ENCODE results near the gene RPS15.

The RPS15 gene

DNA sequence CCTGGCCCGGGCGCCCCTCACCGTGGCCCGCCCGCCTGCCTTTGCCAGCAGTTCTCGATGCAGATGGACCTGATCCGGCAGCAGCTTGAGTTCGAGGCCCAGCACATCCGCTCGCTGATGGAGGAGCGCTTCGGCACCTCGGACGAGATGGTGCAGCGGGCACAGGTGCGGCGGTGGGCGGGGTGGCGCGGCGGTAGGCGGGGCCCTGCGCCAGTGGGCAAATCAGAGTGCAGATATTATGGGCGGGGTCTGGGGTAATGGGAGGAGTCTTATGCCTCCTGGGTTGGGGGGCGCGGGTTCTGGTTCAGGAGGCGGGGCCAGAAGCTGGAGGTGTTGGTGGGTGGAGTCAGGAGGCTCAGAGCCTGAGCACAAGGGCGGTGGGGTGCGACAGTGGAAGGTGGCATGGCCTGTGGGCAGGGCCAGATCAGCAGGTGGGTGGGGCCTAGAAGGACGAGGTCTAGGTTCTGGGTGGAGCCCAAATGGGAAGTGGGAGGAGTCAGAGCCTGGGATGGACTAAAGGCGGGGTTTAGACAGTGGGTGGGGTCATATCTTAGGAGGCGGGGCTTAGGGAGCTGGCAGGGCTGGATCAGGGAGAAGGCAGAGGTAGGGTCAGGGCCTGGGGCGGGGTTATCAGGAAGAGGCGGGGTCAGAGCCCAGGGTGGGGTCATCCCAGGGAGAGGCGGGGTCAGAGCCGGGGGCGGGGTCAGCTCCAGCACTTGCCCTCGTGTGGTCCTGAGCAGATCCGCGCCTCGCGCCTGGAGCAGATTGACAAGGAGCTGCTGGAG is 17.3 kb downstream of the RPS15 start:
- peak; percentile 39 for DNase-seq

DNA sequence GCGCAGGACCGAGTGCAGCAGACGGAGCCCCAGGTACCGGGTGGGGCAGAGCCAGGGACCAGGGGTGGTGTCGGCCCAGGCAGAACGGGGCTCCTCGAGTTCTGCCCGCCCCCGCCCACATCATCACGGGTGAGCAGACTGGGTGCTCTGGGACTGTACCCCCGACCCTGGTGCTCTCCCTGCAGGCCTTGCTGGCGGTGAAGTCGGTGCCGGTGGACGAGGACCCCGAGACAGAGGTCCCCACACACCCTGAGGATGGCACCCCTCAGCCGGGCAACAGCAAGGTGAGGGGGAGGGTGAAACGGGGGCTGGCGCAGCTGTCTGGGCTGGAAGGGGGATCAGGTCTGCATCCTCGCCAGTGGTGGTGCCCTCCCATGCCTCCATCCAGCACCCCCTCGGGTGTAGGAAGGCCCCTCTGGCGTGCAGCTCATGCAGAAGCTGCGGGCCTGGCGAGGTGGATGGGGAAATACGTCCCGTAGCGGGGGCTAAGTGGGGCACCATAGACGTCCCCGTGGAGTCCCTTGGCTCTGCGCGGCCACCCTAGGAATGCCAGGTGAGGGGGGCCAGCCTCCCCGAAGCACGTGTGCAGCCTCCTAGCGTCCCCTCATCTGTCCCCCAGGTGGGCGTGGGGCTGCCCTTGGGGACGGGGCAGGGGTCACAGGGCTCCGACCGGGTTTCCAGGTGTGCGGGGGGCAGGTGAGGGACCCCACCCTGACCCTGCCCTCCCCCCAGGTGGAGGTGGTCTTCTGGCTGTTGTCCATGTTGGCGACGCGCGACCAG is 18.1 kb downstream of the RPS15 start:
- no peak for DNase-seq

DNA sequence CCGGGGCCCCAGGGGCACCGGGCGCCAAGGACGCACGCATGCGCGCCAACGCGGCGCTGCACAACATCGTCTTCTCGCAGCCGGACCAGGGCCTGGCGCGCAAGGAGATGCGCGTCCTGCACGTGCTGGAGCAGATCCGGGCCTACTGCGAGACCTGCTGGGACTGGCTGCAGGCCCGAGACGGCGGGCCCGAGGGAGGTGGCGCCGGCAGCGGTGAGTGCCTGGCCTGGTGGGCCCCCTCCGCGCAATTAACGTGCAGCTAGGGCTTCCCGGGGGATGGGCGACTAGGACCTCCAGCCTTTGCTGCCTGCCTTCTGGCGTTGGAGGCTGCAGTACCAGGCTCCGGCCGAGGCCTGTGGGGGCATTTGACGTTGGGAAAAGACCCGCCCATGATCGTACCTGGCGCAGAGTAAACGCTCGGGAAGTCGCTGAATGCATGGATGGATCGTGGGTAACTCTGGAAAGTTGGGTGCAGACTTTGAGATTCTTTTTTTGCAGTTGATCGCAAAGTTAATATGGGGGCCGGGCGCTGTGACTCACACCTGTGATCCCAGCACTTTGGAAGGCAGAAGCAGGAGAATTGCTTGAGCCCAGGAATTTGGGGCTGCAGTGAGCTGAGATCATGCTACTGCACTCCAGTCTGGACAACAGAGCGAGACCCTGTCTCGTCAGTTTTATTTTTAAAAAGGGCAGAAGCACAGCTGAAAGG is 19.0 kb downstream of the RPS15 start:
- DNase-seq: no peak

DNA sequence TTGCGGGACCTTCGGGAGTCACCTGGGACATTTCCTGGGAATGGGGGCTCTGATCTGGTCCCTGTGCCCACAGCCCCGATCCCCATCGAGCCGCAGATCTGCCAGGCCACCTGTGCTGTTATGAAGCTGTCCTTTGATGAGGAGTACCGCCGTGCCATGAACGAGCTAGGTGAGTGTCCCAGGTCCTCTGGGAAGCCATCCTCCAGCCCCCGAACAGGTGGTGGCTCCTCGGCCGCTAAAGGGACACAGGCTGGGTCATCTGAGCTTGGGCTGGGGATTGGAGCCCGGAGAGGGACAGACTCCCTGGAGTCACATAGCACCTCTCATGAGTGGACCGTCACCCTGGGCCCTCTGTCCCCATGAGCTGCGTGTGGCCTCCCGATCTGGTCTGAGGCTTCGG is 19.7 kb downstream of the RPS15 start:
- DNase-seq: no peak

DNA sequence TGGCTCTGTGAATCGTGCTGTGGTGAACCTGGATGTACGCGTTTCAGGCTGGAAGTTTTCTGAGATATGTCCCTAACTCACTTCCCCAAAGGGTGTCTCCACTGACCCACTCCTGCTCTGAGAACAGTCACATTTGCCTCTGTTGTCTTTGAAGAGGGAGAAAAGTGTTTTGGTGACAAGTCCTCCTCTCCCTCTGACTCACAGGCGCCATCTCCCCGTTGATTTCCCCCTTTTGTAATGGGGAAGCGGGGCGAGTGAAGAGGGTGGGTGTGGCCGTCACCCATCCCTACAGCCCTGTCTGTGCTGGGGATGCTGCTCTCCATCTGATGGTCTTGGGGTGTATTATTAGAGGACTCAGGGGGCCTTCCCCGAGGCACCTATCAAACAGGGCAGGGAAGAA is 21.3 kb downstream of the RPS15 start:
- no peak for DNase-seq

DNA sequence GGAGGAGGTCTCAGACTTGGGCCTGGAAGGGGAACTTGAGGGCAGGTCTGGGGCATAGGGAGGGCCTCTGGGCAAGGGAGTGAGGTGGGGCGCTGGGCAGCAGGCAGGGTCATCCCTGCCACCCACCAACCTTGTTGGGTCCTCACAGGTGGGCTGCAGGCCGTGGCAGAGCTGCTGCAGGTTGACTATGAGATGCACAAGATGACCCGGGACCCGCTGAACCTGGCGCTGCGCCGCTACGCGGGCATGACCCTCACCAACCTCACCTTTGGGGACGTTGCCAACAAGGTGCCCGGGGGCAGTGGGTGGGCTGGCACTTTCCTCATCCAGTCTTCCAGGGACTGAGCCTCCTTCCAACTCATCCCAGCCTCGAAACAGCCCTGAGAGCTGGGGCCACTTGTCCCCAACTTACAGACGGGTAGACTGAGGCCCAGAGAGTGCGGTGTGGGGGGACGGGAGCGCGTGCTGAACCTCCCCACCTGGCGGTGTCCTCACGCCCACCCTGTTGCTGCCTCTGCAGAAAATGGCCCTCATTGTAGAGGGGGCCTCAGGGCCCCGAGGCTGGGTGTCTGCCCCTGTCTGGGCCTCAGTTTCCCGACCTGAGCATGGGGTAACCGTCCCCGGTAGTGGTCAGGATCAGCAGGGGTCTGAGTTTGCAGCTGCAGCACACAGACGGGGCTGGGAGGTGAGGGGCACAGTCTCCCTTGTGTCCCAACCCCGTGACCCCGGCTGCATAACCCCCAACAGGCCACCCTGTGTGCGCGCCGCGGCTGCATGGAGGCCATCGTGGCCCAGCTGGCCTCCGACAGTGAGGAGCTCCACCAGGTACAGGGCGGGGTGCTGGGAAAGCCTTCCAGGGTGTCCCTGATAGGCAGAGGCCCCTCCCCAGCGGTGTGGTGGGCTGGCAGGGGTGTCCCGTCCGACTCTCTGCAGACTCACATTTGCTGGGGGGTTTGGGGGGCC is 22.1 kb downstream of the RPS15 start:
- DNase-seq: no peak

DNA sequence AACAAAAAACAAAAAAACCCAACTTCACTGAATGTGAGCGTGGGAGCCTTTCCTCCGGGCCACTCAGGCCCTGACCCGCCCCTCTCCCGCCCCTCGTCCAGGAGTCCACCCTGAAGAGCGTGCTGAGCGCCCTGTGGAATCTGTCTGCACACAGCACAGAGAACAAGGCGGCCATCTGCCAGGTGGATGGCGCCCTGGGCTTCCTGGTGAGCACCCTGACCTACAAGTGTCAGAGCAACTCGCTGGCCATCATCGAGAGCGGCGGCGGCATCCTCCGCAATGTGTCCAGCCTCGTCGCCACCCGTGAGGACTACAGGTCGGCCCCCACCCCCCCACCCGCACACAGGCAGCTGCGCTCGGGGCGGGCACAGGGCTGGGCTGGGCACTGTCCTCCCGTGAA is 23.7 kb downstream of the RPS15 start:
- no peak for DNase-seq

DNA sequence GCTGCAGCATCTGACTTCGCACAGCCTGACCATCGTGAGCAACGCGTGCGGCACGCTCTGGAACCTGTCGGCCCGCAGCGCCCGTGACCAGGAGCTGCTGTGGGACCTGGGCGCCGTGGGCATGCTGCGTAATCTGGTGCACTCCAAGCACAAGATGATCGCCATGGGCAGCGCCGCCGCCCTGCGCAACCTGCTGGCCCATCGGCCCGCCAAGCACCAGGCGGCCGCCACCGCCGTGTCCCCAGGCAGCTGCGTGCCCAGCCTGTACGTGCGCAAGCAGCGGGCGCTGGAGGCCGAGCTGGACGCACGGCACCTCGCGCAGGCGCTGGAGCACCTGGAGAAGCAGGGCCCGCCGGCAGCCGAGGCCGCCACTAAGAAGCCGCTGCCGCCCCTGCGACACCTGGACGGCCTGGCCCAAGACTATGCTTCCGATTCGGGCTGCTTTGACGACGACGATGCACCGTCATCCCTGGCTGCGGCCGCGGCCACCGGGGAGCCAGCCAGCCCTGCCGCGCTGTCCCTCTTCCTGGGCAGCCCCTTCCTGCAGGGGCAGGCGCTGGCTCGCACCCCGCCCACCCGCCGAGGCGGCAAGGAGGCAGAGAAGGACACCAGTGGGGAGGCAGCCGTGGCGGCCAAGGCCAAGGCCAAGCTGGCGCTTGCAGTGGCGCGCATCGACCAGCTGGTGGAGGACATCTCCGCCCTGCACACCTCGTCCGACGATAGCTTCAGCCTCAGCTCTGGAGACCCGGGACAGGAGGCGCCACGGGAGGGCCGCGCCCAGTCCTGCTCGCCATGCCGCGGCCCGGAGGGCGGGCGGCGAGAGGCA is 27.2 kb downstream of the RPS15 start:
- peak; percentile 36 for DNase-seq

DNA sequence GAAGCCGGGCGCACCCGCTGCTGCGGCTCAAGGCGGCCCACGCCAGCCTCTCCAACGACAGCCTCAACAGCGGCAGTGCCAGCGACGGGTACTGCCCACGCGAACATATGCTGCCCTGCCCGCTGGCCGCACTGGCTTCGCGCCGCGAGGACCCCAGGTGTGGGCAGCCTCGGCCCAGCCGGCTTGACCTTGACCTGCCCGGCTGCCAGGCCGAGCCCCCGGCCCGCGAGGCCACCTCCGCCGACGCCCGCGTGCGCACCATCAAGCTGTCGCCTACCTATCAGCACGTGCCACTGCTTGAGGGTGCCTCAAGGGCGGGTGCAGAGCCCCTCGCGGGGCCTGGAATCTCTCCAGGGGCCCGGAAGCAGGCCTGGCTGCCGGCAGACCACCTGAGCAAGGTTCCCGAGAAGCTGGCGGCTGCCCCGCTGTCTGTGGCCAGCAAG is 27.8 kb downstream of the RPS15 start:
- DNase-seq: no peak

DNA sequence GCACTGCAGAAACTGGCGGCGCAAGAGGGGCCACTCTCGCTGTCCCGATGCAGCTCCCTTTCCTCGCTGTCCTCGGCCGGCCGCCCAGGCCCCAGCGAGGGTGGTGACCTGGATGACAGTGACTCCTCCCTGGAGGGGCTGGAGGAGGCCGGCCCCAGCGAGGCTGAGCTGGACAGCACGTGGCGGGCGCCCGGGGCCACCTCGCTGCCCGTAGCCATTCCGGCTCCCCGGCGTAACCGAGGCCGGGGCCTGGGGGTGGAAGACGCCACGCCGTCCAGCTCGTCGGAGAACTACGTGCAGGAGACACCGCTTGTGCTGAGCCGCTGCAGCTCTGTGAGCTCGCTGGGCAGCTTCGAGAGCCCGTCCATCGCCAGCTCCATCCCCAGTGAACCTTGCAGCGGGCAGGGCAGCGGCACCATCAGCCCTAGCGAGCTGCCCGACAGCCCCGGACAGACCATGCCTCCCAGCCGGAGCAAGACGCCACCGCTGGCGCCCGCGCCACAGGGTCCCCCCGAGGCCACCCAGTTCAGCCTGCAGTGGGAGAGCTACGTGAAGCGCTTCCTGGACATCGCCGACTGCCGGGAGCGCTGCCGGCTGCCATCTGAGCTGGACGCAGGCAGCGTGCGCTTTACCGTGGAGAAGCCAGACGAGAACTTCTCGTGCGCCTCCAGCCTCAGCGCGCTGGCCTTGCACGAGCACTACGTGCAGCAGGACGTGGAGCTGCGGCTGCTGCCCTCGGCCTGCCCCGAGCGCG is 28.4 kb downstream of the RPS15 start:
- DNase-seq: no peak

DNA sequence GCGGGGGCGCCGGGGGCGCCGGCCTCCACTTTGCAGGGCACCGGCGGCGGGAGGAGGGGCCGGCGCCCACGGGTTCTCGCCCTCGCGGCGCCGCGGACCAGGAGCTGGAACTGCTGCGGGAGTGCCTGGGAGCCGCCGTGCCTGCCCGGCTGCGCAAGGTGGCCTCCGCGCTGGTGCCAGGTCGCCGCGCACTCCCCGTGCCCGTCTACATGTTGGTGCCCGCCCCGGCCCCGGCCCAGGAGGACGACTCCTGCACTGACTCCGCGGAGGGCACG is 29.0 kb downstream of the RPS15 start:
- DNase-seq: no peak

DNA sequence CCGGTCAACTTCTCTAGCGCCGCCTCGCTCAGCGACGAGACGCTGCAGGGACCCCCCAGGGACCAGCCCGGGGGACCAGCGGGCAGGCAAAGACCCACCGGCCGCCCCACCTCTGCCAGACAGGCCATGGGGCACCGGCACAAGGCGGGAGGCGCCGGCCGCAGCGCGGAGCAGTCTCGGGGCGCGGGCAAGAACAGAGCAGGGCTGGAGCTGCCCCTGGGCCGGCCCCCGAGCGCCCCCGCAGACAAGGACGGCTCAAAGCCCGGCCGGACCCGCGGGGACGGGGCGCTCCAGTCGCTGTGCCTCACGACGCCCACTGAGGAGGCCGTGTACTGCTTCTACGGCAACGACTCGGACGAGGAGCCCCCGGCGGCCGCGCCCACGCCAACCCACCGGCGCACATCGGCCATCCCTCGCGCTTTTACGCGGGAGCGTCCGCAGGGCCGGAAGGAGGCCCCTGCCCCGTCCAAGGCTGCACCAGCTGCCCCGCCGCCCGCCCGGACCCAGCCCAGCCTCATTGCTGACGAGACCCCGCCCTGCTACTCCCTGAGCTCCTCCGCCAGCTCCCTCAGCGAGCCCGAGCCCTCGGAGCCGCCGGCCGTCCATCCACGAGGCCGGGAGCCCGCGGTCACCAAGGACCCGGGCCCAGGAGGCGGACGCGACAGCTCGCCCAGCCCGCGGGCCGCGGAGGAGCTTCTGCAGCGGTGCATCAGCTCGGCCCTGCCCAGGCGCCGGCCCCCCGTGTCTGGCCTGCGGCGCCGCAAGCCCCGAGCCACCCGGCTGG is 29.5 kb downstream of the RPS15 start:
- DNase-seq: no peak

DNA sequence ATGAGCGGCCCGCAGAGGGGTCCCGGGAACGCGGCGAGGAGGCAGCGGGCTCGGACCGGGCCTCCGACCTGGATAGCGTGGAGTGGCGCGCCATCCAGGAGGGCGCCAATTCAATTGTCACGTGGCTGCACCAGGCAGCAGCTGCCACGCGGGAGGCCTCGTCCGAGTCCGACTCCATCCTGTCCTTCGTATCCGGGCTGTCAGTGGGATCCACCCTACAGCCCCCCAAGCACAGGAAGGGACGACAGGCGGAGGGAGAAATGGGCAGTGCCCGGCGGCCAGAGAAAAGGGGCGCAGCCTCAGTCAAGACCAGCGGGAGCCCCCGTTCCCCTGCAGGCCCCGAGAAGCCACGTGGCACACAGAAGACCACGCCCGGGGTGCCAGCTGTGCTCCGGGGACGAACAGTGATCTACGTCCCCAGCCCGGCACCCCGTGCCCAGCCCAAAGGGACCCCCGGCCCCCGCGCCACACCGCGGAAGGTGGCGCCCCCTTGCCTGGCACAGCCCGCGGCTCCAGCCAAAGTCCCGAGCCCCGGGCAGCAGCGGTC is 30.2 kb downstream of the RPS15 start:
- DNase-seq: no peak

DNA sequence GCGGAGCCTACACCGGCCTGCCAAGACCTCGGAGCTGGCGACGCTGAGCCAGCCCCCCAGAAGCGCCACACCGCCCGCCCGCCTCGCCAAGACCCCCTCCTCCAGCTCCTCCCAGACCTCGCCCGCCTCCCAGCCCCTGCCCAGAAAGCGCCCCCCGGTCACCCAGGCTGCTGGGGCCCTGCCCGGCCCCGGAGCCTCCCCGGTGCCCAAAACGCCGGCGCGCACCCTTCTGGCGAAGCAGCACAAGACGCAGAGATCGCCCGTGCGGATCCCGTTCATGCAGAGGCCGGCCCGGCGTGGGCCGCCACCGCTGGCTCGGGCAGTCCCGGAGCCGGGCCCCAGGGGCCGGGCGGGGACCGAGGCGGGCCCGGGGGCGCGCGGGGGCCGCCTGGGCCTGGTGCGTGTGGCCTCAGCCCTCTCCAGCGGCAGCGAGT is 30.6 kb downstream of the RPS15 start:
- no peak for DNase-seq

DNA sequence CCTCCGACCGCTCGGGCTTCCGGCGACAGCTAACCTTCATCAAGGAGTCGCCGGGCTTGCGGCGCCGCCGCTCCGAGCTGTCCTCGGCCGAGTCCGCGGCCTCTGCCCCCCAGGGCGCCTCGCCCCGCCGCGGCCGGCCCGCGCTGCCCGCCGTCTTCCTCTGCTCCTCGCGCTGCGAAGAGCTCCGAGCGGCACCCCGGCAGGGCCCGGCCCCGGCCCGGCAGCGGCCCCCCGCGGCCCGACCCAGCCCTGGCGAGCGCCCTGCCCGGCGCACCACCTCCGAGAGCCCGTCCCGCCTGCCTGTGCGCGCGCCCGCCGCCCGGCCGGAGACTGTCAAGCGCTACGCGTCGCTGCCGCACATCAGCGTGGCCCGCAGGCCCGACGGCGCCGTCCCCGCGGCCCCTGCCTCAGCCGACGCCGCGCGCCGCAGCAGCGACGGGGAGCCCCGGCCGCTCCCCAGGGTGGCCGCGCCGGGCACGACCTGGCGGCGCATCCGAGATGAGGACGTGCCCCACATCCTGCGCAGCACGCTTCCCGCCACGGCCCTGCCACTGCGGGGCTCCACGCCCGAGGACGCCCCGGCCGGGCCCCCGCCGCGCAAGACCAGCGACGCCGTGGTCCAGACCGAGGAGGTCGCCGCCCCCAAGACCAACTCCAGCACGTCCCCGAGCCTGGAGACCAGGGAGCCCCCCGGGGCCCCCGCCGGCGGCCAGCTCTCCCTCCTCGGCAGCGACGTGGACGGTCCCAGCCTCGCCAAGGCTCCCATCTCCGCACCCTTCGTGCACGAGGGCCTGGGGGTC is 31.3 kb downstream of the RPS15 start:
- DNase-seq: no peak

DNA sequence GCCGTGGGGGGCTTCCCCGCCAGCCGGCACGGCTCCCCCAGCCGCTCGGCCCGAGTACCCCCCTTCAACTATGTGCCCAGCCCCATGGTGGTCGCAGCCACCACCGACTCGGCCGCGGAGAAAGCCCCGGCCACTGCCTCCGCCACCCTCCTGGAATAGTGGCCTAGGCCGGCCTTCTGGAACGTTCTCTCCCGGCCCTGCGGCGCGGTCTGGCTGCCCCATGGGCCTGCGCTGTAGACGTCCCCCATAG is 31.8 kb downstream of the RPS15 start:
- no peak for DNase-seq

DNA sequence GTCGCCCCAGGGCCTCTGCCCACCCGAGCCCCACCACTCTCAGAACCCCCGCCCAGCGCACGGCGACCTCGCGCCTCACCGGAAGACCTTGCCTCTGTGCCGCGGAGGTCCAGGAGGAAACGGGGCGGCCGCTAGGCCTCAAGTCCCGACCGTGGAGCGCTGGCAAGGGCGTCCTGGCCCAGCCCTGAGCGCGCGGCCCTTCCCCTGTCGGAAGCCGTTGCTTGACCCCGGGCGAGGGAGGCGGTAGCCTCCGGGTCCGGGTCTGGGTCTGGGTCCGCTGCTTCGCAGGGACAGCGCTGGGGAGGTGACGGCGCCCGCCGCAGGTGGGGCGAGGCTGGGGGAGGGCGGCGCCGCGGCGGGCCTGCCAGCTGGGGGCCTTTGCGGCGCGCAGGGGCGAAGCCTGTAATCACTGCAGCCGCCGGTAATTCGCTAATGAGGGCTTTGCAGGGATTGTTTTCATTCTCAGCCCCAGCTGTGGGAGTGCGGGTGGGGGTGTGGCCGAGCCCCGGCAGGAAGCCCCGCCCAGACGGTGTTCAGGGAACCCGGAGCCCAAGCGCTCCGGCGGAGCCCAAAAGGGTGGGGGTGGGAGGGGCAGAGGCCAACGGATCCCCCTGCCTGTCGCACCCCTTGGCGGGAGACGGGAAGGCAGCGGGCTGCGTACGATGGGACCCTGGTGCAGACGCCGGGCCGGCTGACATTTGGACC is 32.3 kb downstream of the RPS15 start:
- DNase-seq: no peak

DNA sequence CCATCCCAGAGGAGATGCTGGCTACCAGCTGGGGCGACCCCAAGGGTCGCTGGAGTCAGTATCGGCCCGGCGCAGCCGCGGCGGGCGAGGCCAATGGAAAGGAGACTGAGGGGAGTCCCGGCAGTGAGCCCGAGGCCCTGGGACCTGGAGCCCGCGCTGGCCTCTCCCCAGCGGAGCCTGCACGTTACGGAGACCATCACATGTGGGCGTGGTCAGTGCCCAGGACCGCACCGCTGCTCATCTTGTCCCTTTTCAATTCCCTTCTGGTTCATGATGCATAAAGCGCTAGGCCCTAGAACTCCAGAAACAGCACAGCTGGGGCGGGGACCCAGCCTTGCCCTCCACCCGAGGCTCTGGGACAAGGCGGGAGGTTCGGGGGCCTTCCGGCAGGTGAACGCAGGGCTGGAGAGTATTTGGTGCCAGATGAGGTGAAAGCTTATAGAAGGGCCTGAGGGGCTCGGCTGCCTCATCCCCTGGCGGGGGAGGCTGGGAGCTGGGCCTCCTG is 32.9 kb downstream of the RPS15 start:
- DNase-seq: no peak

All from fibroblast of upper back skin (primary cell).